SK-N-SH (cell line): Measurements from ENCODE around the gene RPS16. TPM values are rescaled to one million over a fixed set of nuclear protein-coding genes. Genes with fewer than 3 reads are reported as not detected.
A peak's percentile ranks its signal among the peaks of the same experiment; 100 is the strongest.

ENCODE experiments used
- CTCF ChIA-PET: fragments of 300-600, 350-600 bp; formaldehyde crosslinking; extraction: SDS; loops from one replicate; lab custom pipeline; 2021; lab: Yijun Ruan, JAX
- POLR2A ChIA-PET: fragments of 350-600 bp; sonication (Branson Sonifier 250); formaldehyde crosslinking; extraction: SDS; loops from one replicate; lab custom pipeline; 2020; ENCODE audit warnings: antibody characterized with exemption, inconsistent platforms; lab: Yijun Ruan, JAX
- DNase-seq: peaks from one replicate; pipeline ENCODE4 v3.0.0; 2012
- H2AFZ ChIP-seq: fragments of 200-600 bp; sonication (generic); 2 replicates; pipeline ENCODE4 v1.8.1; 2016; ENCODE audit warnings: antibody characterized with exemption, mild to moderate bottlenecking, low read depth
- H3F3A ChIP-seq: fragments of 200-600 bp; sonication (generic); replicated peaks from 2 replicates; pipeline ENCODE3; 2016; ENCODE audit warnings: antibody characterized with exemption, mild to moderate bottlenecking; ENCODE audit not compliant: insufficient read depth
- H3K27ac ChIP-seq, 2 experiments: fragments of 200-500 bp in 1 of 2; fragments of 200-600 bp in 1 of 2; sonication (Bioruptor generic) in 1 of 2; sonication (generic), shearing (Covaris generic) in 1 of 2; 2 replicates each; pipeline versions ENCODE4 v1.5.1 to v1.6.1; 2014 to 2016; ENCODE audit warnings: low read depth in 2 of 2, inconsistent platforms in 1 of 2, low read length in 1 of 2, mild to moderate bottlenecking in 1 of 2, mixed read lengths in 1 of 2
- H3K27me3 ChIP-seq: fragments of 200-600 bp; sonication (generic), shearing (Covaris generic); 2 replicates; pipeline ENCODE4 v1.6.1; 2016; ENCODE audit warnings: mixed run types; ENCODE audit not compliant: insufficient read depth
- H3K36me3 ChIP-seq, 2 experiments: fragments of 200-500 bp in 1 of 2; fragments of 200-600 bp in 1 of 2; sonication (Bioruptor generic) in 1 of 2; sonication (generic) in 1 of 2; replicated peaks in 1 of 2; 2 replicates each; pipeline versions ENCODE3 to v1.5.1; 2014 to 2016; ENCODE audit warnings: low read length in 1 of 2, mild to moderate bottlenecking in 1 of 2; ENCODE audit not compliant: insufficient read depth in 2 of 2, control insufficient read depth in 1 of 2
- H3K4me1 ChIP-seq, 2 experiments: fragments of 200-500 bp in 1 of 2; fragments of 200-600 bp in 1 of 2; sonication (Bioruptor generic) in 1 of 2; sonication (generic), shearing (Covaris generic) in 1 of 2; 2 replicates each; pipeline versions ENCODE4 v1.5.1 to v1.6.1; 2014 to 2016; ENCODE audit warnings: low read depth in 1 of 2, low read length in 1 of 2, mixed run types in 1 of 2; ENCODE audit not compliant: insufficient read depth in 2 of 2, control insufficient read depth in 1 of 2
- H3K4me2 ChIP-seq: fragments of 200-600 bp; sonication (generic), shearing (Covaris generic); 2 replicates; pipeline ENCODE4 v1.6.1; 2017; ENCODE audit warnings: mixed run types
- H3K4me3 ChIP-seq, 2 experiments: fragments of 200-500 bp in 1 of 2; fragments of 200-600 bp in 1 of 2; sonication (Bioruptor generic) in 1 of 2; sonication (generic), shearing (Covaris generic) in 1 of 2; 2 replicates each; pipeline versions ENCODE4 v1.5.1 to v1.8.1; 2014 to 2016; ENCODE audit warnings: low read depth in 2 of 2, inconsistent platforms in 1 of 2, low read length in 1 of 2, mild to moderate bottlenecking in 1 of 2, mixed read lengths in 1 of 2, moderate library complexity in 1 of 2
- H3K79me2 ChIP-seq: fragments of 200-600 bp; sonication (generic); 2 replicates; pipeline ENCODE4 v1.8.1; 2017; ENCODE audit warnings: mild to moderate bottlenecking; ENCODE audit not compliant: insufficient read depth
- H3K9ac ChIP-seq: fragments of 200-600 bp; sonication (generic); 2 replicates; pipeline ENCODE4 v1.6.1; 2017; ENCODE audit warnings: mixed run types
- H3K9me2 ChIP-seq: fragments of 200-600 bp; sonication (generic); 2 replicates; pipeline ENCODE4 v1.6.1; 2017; ENCODE audit warnings: mixed run types
- H3K9me3 ChIP-seq: fragments of 200-600 bp; sonication (generic); 2 replicates; pipeline ENCODE4 v1.6.1; 2017; ENCODE audit warnings: mixed run types, mild to moderate bottlenecking, moderate library complexity
- H4K20me1 ChIP-seq: fragments of 200-600 bp; sonication (generic); 2 replicates; pipeline ENCODE4 v1.6.1; 2017; ENCODE audit warnings: mild to moderate bottlenecking, mixed run types; ENCODE audit not compliant: insufficient read depth
- EP300 ChIP-seq, 2 experiments: IDR thresholded peaks; 2 replicates each; pipeline versions ENCODE4 v1.4.0 to v1.6.1; 2012; ENCODE audit warnings: borderline replicate concordance in 1 of 2, low read depth in 1 of 2, low read length in 1 of 2
- FOSL2 ChIP-seq: IDR thresholded peaks from 2 replicates; pipeline ENCODE4 v1.4.0; 2012; ENCODE audit warnings: low read depth, mild to moderate bottlenecking, moderate library complexity, borderline replicate concordance
- FOXM1 ChIP-seq: IDR thresholded peaks from 2 replicates; pipeline ENCODE4 v1.4.0; 2012; ENCODE audit warnings: low read depth, mild to moderate bottlenecking
- GATA2 ChIP-seq: sonication (generic); formaldehyde crosslinking; IDR thresholded peaks from 2 replicates; pipeline ENCODE4 v1.5.0; 2020; ENCODE audit warnings: mild to moderate bottlenecking, missing genetic modification reagents
- JUND ChIP-seq: IDR thresholded peaks from 2 replicates; pipeline ENCODE4 v1.4.0; 2012
- POLR2AphosphoS5 ChIP-seq: IDR thresholded peaks from 2 replicates; pipeline ENCODE4 v1.6.1; 2012; ENCODE audit warnings: low read depth, low read length
- SIN3A ChIP-seq: IDR thresholded peaks from 2 replicates; pipeline ENCODE4 v1.6.1; 2012; ENCODE audit warnings: low read depth, mild to moderate bottlenecking, low read length, moderate library complexity, borderline replicate concordance
- TCF12 ChIP-seq: IDR thresholded peaks from 2 replicates; pipeline ENCODE4 v1.4.0; 2012
- WGBS: methylation state at CpG from one replicate; pipeline ENCODE4 v1.1.6; 2017; ENCODE audit warnings: low lambda C conversion rate; 5-methylcytosine and 5-hydroxymethylcytosine counted together
- polyA plus RNA-seq, 3 experiments: library from polyadenylated mRNA; depleted of rRNA; stranded (reverse); fragments of >200 nt; gene quantifications; 2 replicates each; pipeline ENCODE4 v1.2.3, GENCODE V29; 2012
- small RNA-seq, 7 experiments: library from RNA; depleted of rRNA; stranded (forward); fragments of <200 nt; gene quantifications; one replicate each; pipeline ENCODE3, GENCODE V24; 2012

Gene RPS16
- polyA plus RNA-seq, 1 of the 3 experiments (the other 2 are of a cell fraction) = 7,541 TPM

GRCh38 chr19:39385629-39386411, 49.9 kb downstream of the RPS16 start:
- POLR2A ChIA-PET = no interaction called here
- WGBS = 87% methylated on average over 20 of the region's 20 CpGs
- peaks cover 38 to 72% of the 10 kb centered on the region in 2 experiments for H3K36me3 ChIP-seq
- H3K4me2 ChIP-seq = no peak overlapping the region
- no peak overlapping the region for H2AFZ ChIP-seq
- TF ChIP-seq JUND (no peak), SIN3A (no peak), FOXM1 (no peak), FOSL2 (no peak), GATA2 (no peak), EP300 (IDR thresholded peaks at IDR 0.05; ENCODE audit: borderline replicate concordance in 1 of 2, low read depth in 1 of 2, low read length in 1 of 2) (no peak), POLR2AphosphoS5 (no peak)
- peaks cover 5 to 11% of the 10 kb centered on the region in 2 experiments; a peak in 2 of 4 replicates for H3K4me1 ChIP-seq
- no peaks in the 10 kb centered on the region for H3K27me3 ChIP-seq
- no peaks in the 10 kb centered on the region for H3K9me2 ChIP-seq
- DNase-seq = no peak
- H3K27ac ChIP-seq = no peak overlapping the region
- H4K20me1 ChIP-seq = no peaks in the 10 kb centered on the region
- CTCF ChIA-PET = interaction anchor here (1.1 to 1.2 kb wide), 2 partner anchors 16 to 26 kb away, joined by 3 read pairs; no protein-coding TSS in a partner anchor
- peaks cover 17% of the 10 kb centered on the region; the same call in 1 of the 2 replicates for H3K79me2 ChIP-seq
- no peak overlapping the region for H3K9ac ChIP-seq
- no peaks in the 10 kb centered on the region for H3K9me3 ChIP-seq
- no peak overlapping the region for H3K4me3 ChIP-seq
- peaks cover 17% of the 10 kb centered on the region for H3F3A ChIP-seq

GRCh38 chr19:39384839-39385568, 50.7 kb downstream of the RPS16 start:
- peaks cover 17% of the 10 kb centered on the region for H3F3A ChIP-seq
- H3K4me2 ChIP-seq = no peak overlapping the region
- H3K9ac ChIP-seq = no peak overlapping the region
- H3K4me3 ChIP-seq = no peak overlapping the region
- no peak for DNase-seq
- H2AFZ ChIP-seq = no peak overlapping the region
- H3K4me1 ChIP-seq = peaks cover 4 to 9% of the 10 kb centered on the region in 2 experiments; a peak in 2 of 4 replicates
- H3K9me2 ChIP-seq = no peaks in the 10 kb centered on the region
- H3K27me3 ChIP-seq = no peaks in the 10 kb centered on the region
- peaks cover 10% of the 10 kb centered on the region; the same call in 1 of the 2 replicates for H3K79me2 ChIP-seq
- 84% methylated on average over 9 of the region's 9 CpGs for WGBS
- no peak for TF ChIP-seq TCF12
- TF ChIP-seq POLR2AphosphoS5 = peak; percentile 32; the same call in 1 of the 2 replicates
- no peaks in the 10 kb centered on the region for H4K20me1 ChIP-seq
- ChIA-PET CTCF (interaction anchor here (1.2 kb wide), 1 partner anchor 15 kb away, joined by 3 read pairs; no protein-coding TSS in a partner anchor), POLR2A (interaction anchor here (1.1 kb wide), 1 partner anchor 51 kb away, joined by 3 read pairs; the partner anchor contains the start of gene RPS16)
- no peak overlapping the region for H3K27ac ChIP-seq
- no peaks in the 10 kb centered on the region for H3K9me3 ChIP-seq
- H3K36me3 ChIP-seq = peaks cover 42 to 80% of the 10 kb centered on the region in 2 experiments

Small RNAs within 50 kb of the gene (small RNA-seq; reads per million reads assigned to genes)
- gene MIR4530 = 0 reads per million in 7 experiments

Other genes with a start within 250 kb of the RPS16 start
- 0.05 TPM in 1 of 2 replicates, not detected in the other for gene NCCRP1, start 239.0 kb downstream of the RPS16 start, polyA plus RNA-seq (2012; rRNA removed)
- gene SYCN, start 231.7 kb downstream of the RPS16 start, polyA plus RNA-seq (2012; rRNA removed) = not detected in 2 replicates
- gene IFNL3, start 190.9 kb downstream of the RPS16 start, polyA plus RNA-seq (2012; rRNA removed) = not detected in 2 replicates
- not detected in 2 replicates for gene IFNL4, start 187.1 kb downstream of the RPS16 start, polyA plus RNA-seq (2012; rRNA removed)
- gene IFNL2, start 167.6 kb downstream of the RPS16 start, polyA plus RNA-seq (2012; rRNA removed) = not detected in 2 replicates
- gene IFNL1, start 139.5 kb downstream of the RPS16 start, polyA plus RNA-seq (2012; rRNA removed) = not detected in 2 replicates
- 0.80 and 2.7 TPM in 2 replicates for gene LRFN1, start 115.1 kb downstream of the RPS16 start, polyA plus RNA-seq (2012; rRNA removed)
- gene GMFG, start 99.9 kb downstream of the RPS16 start, polyA plus RNA-seq (2012; rRNA removed) = 0.21 TPM in 1 of 2 replicates, not detected in the other
- 62.2 and 83.0 TPM in 2 replicates for gene SAMD4B, start 93.5 kb downstream of the RPS16 start, polyA plus RNA-seq (2012; rRNA removed)
- gene PAF1, start 44.8 kb downstream of the RPS16 start, polyA plus RNA-seq (2012; rRNA removed) = 57.6 and 65.3 TPM in 2 replicates
- 32.0 and 33.1 TPM in 2 replicates for gene MED29, start 44.6 kb downstream of the RPS16 start, polyA plus RNA-seq (2012; rRNA removed)
- gene ZFP36, start 29.1 kb downstream of the RPS16 start, polyA plus RNA-seq (2012; rRNA removed) = 19.7 and 49.3 TPM in 2 replicates
- gene PLEKHG2, start 23.3 kb downstream of the RPS16 start, polyA plus RNA-seq (2012; rRNA removed) = 13.6 and 13.8 TPM in 2 replicates
- 115 and 137 TPM in 2 replicates for gene SUPT5H, start 9.6 kb upstream of the RPS16 start, polyA plus RNA-seq (2012; rRNA removed)
- gene TIMM50, start 44.9 kb upstream of the RPS16 start, polyA plus RNA-seq (2012; rRNA removed) = 83.8 and 98.1 TPM in 2 replicates
- gene DLL3, start 63.0 kb upstream of the RPS16 start, polyA plus RNA-seq (2012; rRNA removed) = 4.7 and 4.8 TPM in 2 replicates
- gene SELENOV, start 79.2 kb upstream of the RPS16 start, polyA plus RNA-seq (2012; rRNA removed) = 0.08 and 0.11 TPM in 2 replicates
- gene EID2B, start 96.9 kb upstream of the RPS16 start, polyA plus RNA-seq (2012; rRNA removed) = 5.4 and 6.5 TPM in 2 replicates
- gene EID2, start 104.2 kb upstream of the RPS16 start, polyA plus RNA-seq (2012; rRNA removed) = 13.9 and 14.1 TPM in 2 replicates
- gene LGALS13, start 166.6 kb upstream of the RPS16 start, polyA plus RNA-seq (2012; rRNA removed) = not detected in 2 replicates
- not detected in 2 replicates for gene LGALS16, start 220.0 kb upstream of the RPS16 start, polyA plus RNA-seq (2012; rRNA removed)